SIG-M5 (cell line): Measurements from ENCODE around the gene ENPP1.

Experiments
- DNase-seq: peaks from one replicate; lab custom pipeline; 2025; lab: John Stamatoyannopoulos, UW

Gene ENPP1

GRCh38 chr6:131787079-131787478, 20.7 kb upstream of the ENPP1 start:
- no peak for DNase-seq

GRCh38 chr6:131787766-131788712, 19.8 kb upstream of the ENPP1 start:
- DNase-seq = no peak

- no peak for DNase-seq
Measured at GRCh38 chr6:131789219-131789618, 18.6 kb upstream of the ENPP1 start.

- DNase-seq = no peak
Measured at GRCh38 chr6:131791476-131791875, 16.3 kb upstream of the ENPP1 start.

GRCh38 chr6:131792091-131792496, 15.7 kb upstream of the ENPP1 start:
- no peak for DNase-seq

GRCh38 chr6:131795366-131795765, 12.5 kb upstream of the ENPP1 start:
- no peak for DNase-seq

- DNase-seq = no peak
Measured at GRCh38 chr6:131802347-131802746, 5.5 kb upstream of the ENPP1 start.

GRCh38 chr6:131803007-131803769, 4.6 kb upstream of the ENPP1 start:
- no peak for DNase-seq

GRCh38 chr6:131804131-131804530, 3.7 kb upstream of the ENPP1 start:
- no peak for DNase-seq

- no peak for DNase-seq
Measured at GRCh38 chr6:131807321-131807643, 538 bp upstream of the ENPP1 start.

- DNase-seq = no peak
Measured at GRCh38 chr6:131808460-131809269, 845 bp downstream of the ENPP1 start.

GRCh38 chr6:131811500-131811899, 3.7 kb downstream of the ENPP1 start:
- no peak for DNase-seq

GRCh38 chr6:131813991-131814390, 6.2 kb downstream of the ENPP1 start:
- no peak for DNase-seq

GRCh38 chr6:131816869-131817268, 9.0 kb downstream of the ENPP1 start:
- DNase-seq = no peak

GRCh38 chr6:131819572-131820124, 11.8 kb downstream of the ENPP1 start:
- DNase-seq = no peak

GRCh38 chr6:131821010-131821807, 13.4 kb downstream of the ENPP1 start:
- no peak for DNase-seq

- no peak for DNase-seq
Measured at GRCh38 chr6:131822119-131822518, 14.3 kb downstream of the ENPP1 start.

- no peak for DNase-seq
Measured at GRCh38 chr6:131823276-131823902, 15.6 kb downstream of the ENPP1 start.

GRCh38 chr6:131825946-131826345, 18.1 kb downstream of the ENPP1 start:
- DNase-seq = no peak

GRCh38 chr6:131828080-131828479, 20.3 kb downstream of the ENPP1 start:
- DNase-seq = no peak

- DNase-seq = no peak
Measured at GRCh38 chr6:131828951-131829350, 21.1 kb downstream of the ENPP1 start.
